ENCODE results near the gene AGPAT1.
A peak's percentile ranks its signal among the peaks of the same experiment; 100 is the strongest.
"Not testable (repeated sequence)": the region's sequence is repeated elsewhere in the genome, so short reads cannot be mapped to it uniquely, and the experiment has no call there.

Gene AGPAT1

GRCh38 chr6:32146687-32147086, 29.2 kb downstream of the AGPAT1 start:
- no peak for DNase-seq

GRCh38 chr6:32146287-32146686, 29.6 kb downstream of the AGPAT1 start:
- DNase-seq, result no peak

- not testable (repeated sequence) for DNase-seq
Measured at GRCh38 chr6:32144238-32144637, 31.6 kb downstream of the AGPAT1 start.

GRCh38 chr6:32140420-32141046, 35.4 kb downstream of the AGPAT1 start:
- peak; percentile 58 for DNase-seq

- DNase-seq, result no peak
Measured at GRCh38 chr6:32139590-32139989, 36.3 kb downstream of the AGPAT1 start.

- no peak for DNase-seq
Measured at GRCh38 chr6:32137454-32137853, 38.4 kb downstream of the AGPAT1 start.

- no peak for DNase-seq
Measured at GRCh38 chr6:32133786-32134185, 42.1 kb downstream of the AGPAT1 start.

- DNase-seq, result no peak
Measured at GRCh38 chr6:32132110-32132509, 43.8 kb downstream of the AGPAT1 start.

GRCh38 chr6:32131439-32131948, 44.4 kb downstream of the AGPAT1 start:
- peak; percentile 94 for DNase-seq

GRCh38 chr6:32129297-32130088, 46.4 kb downstream of the AGPAT1 start:
- no peak for DNase-seq

GRCh38 chr6:32128751-32129296, 47.1 kb downstream of the AGPAT1 start:
- no peak for DNase-seq

- peak; percentile 100 for DNase-seq
Measured at GRCh38 chr6:32127717-32128592, 47.9 kb downstream of the AGPAT1 start, which contains the start of gene ATF6B. ATF6B (minus strand) TSS chr6:32128246; CDS start chr6:32128207, 39 bp downstream.

GRCh38 chr6:32127409-32127716, 48.5 kb downstream of the AGPAT1 start:
- DNase-seq, result no peak

- no peak for DNase-seq
Measured at GRCh38 chr6:32126880-32127279, 49.0 kb downstream of the AGPAT1 start.

GRCh38 chr6:32123681-32124080, 52.2 kb downstream of the AGPAT1 start:
- DNase-seq, result no peak

GRCh38 chr6:32120573-32121059, 55.3 kb downstream of the AGPAT1 start:
- no peak for DNase-seq

GRCh38 chr6:32118782-32119628, 56.9 kb downstream of the AGPAT1 start:
- DNase-seq, result peak; percentile 89

Data from hematopoietic multipotent progenitor cell treated with erythropoietin and hydrocortisone succinate and interleukin-3 and kit ligand, for 6 days (in vitro differentiated cells).